Posterior vena cava (tissue), 2 donors: ENCODE results near the gene IL12RB2. TPM values are rescaled to one million over a fixed set of nuclear protein-coding genes. Genes with fewer than 3 reads are reported as not detected.

ENCODE experiments used
- DNase-seq: peaks from one replicate; pipeline ENCODE4 v3.0.0-alpha.2; 2020; ENCODE audit warnings: low spot score
- intact Hi-C, 2 donors: fragments of 100-400 bp; cut with DNase I; formaldehyde crosslinking; loops; one replicate each; pipeline versions ENCODE4 v1.14.1 to v1.14.2; 2022 to 2023
- total RNA-seq, 2 donors: library from RNA; stranded (reverse); fragmentation: NEBNext Ultra II Directional; extraction: Animal tissue kit (Norgen Biotek cat#: 25700); gene quantifications; one replicate each; pipeline ENCODE4 v1.2.1, GENCODE V29; 2021
- donor health status: DM: yes; HTN: yes; CAD: no.
- donor health status: DM: yes; HTN: yes; CAD: no.

Gene IL12RB2
- total RNA-seq, 2 donors from 2014 or later = 1.1 to 2.8 TPM

DNA sequence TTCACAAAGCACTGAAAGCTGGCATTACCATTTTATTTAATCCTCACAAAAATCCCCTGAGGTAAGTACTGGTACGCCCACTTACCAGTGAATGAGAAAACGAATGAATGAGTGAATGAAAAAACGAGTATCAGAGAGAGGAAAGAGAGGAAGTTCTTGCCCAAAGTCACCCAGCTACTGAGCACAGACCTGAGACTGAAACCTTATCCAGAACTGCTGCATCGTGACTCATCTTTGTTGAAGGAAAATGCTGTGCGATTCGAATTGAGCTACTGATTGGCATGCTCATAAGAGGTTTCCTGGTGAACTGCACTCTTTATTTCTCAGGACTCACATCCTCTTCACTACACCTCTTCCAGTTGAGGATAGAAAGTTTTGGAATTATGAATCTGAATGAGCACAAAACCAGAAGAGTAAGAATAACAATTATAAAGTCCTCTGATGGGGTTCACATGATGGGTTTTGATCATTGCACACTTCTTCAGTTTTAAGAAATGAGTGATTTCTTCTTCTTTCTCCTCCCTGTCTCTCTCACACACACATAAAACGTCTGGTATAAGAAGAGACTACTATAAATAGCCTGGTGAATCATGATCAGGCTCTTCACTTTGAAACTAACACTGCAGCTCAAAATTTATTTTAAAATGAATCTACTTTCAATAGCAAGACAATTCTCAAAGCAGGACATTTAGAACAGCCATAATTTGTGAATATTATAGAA lies 32.1 kb downstream of the IL12RB2 start:
- intact Hi-C loops = loop anchor here in 1 of 2 donors (10.0 kb wide), 1 partner anchor 165 kb away; no protein-coding TSS in a partner anchor
- no peak for DNase-seq

DNA sequence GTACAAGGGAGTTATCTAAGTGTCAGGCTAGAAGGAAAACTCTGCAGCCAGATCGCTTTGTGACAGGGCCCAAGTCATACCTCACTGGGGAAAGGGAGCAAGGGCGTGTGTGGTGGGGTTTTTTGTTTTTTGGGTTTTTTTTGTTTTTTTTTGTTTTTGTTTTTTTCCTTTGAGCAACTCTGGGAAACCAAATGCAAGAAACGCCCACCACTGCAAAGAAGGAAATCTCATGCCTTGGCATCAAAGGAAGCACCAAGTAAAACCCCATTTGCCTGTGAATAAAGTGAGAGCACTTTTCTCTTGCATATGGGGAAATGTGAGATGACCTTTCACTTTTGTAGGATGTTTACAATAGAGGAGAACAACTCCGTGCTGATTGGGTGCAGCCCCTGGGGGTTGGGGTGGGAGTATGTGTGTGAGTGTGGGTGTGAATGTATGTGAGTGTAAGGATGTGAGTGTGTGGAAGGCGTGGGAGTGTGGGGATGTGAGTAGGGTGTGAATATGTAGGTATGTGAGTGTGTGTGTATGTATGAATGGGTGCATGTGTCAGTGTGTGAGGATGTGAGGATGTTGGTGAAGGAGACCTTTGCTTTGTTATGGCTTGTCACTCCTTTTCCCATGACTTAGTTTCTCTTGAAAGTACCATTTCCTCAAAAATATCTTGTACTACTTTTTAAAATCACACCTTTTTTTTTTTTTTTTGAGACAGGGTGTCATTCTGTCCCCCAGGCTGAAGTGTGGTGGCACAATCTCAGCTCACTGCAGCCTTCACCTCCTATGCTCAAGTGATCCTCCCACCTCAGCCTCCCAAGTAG lies 34.6 kb downstream of the IL12RB2 start:
- intact Hi-C loops = loop anchor here in 1 of 2 donors (10.0 kb wide), 1 partner anchor 163 kb away; no protein-coding TSS in a partner anchor
- DNase-seq = no peak

DNA sequence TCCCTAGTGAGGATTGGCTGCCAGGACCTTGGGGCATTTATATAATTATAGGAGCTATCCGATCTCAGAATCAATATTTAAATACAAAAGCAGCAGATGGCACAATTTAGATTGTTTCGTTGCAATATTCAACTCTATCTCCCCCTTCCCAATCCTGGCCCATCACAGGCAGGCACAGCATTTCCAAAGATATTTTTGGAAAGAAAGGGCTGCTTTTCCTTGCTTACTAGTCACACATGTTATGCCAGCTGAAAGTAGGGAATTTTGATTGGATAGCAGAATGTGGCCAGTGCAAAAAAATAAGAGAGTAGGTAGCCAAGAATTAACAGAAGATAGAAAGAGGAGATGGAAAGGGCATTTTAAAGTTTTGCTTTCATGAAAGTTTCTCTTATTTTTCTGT lies 37.9 kb downstream of the IL12RB2 start:
- intact Hi-C loops = loop anchor here (5.0 to 10.0 kb wide), 2 partner anchors 157 to 159 kb away; no protein-coding TSS in a partner anchor
- no peak for DNase-seq

- intact Hi-C loops = loop anchor here (5.0 to 10.0 kb wide), 2 partner anchors 155 to 158 kb away; no protein-coding TSS in a partner anchor
Observed at GRCh38 chr1:67346982-67347381, 39.3 kb downstream of the IL12RB2 start.

DNA sequence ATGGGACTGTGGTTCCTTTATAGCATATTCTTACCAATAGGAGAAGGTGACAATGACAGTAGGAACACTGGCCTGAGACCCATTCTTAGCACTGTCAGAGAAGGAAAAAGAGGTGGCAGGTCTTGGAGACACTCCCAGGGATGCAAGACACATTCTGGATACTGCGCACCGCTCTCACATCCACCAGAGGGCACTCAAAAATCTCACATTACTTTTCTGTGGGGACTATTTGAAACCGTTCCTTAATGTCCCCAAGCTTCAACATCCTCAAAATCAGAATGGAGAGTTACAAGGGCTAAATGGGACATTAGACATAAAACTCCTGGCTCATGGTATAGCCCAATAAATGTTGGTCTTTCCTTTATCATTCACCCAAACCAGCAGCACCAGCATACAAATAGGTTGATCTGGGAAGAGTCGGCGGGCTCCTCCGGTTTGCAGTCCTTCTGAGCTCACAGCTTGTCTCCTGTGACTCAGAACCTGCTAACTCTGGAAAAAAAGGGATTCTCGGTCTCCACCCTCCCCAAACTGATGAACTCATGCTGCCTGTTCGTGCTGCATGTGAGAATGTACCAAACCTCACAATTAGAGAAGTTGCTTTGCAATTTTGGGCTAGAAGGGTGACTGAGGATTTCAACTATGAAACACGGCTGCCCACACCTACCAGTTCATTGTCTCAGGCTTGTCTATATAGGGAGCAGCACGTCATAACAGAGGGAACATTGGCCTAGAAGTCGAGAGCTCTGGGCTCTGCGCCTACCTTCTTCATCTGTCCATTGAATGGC lies 40.2 kb downstream of the IL12RB2 start:
- intact Hi-C loops = loop anchor here (5.0 to 10.0 kb wide), 2 partner anchors 154 to 157 kb away; no protein-coding TSS in a partner anchor
- no peak for DNase-seq

More at GRCh38 chr1:67346982-67347381, 39.3 kb downstream of the IL12RB2 start:
- no peak for DNase-seq

DNA sequence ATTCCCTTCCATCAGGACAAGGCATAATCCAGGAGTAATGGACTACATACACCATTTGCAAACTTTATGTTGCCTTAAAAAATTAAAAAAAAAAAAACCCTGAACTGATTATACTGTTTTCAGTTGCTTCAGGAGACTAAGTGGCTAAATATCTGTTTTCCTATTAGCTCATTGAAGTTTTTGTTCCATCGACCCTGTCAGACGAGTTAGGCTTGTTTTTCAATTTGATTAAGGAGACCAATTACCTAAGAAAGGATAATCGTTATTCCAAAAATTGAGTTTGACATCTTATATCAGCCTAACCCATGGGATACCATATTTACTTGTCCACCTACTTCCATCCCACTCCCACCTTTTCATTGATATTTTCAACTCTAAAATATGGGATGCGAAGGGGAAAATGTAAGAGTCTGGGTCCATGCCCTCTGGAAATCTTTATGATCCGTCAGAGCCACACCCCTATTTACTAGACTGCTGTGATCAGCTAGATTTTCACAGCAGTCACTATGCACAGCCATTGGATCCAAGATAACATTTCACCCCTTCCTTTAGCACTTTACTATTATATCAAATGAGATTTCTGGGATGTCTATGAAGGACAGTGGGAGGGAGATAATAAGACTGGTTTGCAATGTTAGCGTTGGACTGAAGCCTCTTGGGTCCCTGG lies 41.0 kb downstream of the IL12RB2 start:
- no peak for DNase-seq
- intact Hi-C loops = loop anchor here (5.0 to 10.0 kb wide), 2 partner anchors 154 to 156 kb away; no protein-coding TSS in a partner anchor

DNA sequence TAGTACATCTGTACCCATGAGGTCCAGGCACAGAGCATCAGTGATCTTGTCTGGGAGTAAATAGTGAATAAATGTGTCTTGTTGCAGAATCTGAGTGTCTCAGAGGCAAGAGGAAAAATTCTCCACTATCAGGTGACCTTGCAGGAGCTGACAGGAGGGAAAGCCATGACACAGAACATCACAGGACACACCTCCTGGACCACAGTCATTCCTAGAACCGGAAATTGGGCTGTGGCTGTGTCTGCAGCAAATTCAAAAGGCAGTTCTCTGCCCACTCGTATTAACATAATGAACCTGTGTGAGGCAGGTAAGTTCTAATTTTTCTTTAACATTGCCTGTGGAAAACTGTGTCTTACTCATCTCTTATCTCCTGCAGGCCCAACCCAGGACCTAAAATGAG lies 43.1 kb downstream of the IL12RB2 start:
- DNase-seq = no peak
- intact Hi-C loops = loop anchor here in 1 of 2 donors (1.0 to 5.0 kb wide), 2 partner anchors 27 to 1013 kb away; no protein-coding TSS in a partner anchor

DNA sequence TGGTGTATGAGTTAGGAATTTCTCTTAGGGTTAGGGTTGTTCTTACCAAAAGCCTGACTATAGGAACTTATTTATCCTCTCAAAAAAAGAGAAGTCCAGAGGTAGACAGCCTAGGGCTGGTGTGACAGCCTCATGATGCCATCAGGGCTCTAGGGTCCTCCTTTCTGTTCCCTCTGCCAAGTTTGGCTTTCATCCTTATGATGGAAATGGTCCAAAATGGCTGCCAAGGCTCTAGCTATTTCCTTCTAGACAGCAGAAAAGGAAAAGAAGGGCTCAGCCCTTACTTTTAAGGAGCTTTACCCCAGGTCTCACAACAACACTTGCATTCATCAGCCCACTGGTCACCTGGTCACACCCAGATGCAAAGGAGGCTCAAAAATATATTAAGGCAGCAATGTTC lies 44.5 kb downstream of the IL12RB2 start:
- intact Hi-C loops = loop anchor here in 1 of 2 donors (5.0 kb wide), 1 partner anchor 1015 kb away; no protein-coding TSS in a partner anchor

GRCh38 chr1:67355745-67356424 lies 48.2 kb downstream of the IL12RB2 start:
- intact Hi-C loops = no loop called here
- no peak for DNase-seq

More for the DNA sequence above, 44.5 kb downstream of the IL12RB2 start:
- no peak for DNase-seq

DNA sequence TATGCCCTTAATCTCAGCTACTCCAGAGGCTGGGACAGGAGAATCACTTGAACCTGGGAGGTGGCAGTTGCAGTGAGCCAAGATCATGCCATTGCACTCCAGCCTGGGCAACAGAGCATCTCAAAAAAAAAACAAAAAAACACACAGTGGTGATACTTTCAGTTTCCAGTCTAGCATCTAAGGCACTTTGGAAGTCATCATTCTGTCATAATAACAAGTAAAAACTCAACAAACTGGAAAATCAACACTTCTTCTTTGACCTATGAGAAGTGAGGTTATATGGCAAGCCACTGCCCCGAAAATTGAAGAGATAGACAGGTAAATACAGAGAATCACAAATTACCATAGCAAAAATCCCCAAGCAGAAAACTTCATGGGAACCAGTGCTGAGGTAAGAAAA lies 51.9 kb downstream of the IL12RB2 start:
- no peak for DNase-seq
- intact Hi-C loops = no loop called here

- no peak for DNase-seq
Observed at GRCh38 chr1:67361641-67362040, 54.0 kb downstream of the IL12RB2 start.

DNA sequence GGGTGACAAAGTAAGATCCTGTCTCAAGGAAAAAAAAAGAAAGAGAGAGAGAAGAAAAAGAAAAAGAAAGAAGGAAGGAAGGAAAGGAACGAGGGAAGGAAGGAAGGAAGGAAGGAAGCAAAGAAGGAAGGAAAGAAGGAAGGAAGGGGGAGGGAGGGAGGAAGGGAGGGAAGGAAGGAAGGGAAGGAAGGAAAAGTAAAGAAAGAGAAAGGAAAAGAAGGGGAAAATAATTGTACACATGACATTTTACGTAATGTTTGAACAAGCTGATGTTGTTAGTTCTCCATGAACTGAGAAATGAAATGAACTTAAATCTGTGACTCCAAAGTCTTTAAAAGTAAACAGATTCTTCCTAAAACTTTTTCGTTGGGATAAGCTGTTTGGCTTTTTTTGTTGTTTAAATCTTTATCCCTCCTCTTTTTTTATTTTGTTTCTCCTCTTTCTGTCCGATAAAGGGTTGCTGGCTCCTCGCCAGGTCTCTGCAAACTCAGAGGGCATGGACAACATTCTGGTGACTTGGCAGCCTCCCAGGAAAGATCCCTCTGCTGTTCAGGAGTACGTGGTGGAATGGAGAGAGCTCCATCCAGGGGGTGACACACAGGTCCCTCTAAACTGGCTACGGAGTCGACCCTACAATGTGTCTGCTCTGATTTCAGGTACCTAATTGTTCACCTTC lies 59.8 kb downstream of the IL12RB2 start:
- intact Hi-C loops = no loop called here
- DNase-seq = no peak

More at GRCh38 chr1:67361641-67362040, 54.0 kb downstream of the IL12RB2 start:
- intact Hi-C loops = no loop called here

GRCh38 chr1:67368046-67368514 lies 60.4 kb downstream of the IL12RB2 start:
- intact Hi-C loops = no loop called here
- no peak for DNase-seq

DNA sequence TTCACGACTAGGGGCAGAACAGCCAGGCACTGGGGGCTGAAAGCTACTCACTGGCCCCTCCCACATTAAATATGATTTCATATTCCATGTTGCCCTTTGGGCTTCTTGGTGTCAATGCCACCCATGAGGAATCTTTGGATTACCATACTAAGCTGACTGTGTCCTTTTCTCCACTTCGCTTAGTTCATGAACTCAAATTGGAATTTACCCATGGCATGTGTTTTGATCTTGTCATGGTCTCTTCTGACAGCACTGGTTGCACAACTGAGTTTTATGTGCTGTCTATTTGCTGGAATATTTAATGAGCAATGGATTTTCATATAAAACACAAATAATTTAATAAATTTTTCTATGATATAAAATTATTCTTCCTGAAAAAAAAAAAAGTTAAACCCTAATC lies 63.4 kb downstream of the IL12RB2 start:
- intact Hi-C loops = no loop called here
- DNase-seq = no peak

DNA sequence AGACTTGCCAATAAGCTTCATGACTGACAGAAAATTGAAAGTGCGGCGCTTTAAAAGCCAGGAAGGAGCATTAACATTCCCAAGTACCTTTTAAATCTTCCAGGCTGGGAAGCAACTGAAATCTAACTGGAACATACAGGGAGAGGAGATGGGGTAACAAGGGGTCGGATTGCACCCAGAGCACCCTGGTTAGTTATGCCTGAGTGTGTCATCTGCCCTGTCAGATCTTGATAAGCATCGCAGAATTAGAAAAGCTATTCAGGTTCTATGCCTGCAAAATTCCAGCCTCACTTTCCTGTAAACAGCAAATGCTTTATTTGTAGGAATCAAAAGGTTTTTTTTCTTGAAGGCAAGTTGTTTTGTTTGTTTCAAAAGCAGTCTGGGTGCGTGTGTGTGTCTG lies 64.0 kb downstream of the IL12RB2 start:
- intact Hi-C loops = no loop called here

DNA sequence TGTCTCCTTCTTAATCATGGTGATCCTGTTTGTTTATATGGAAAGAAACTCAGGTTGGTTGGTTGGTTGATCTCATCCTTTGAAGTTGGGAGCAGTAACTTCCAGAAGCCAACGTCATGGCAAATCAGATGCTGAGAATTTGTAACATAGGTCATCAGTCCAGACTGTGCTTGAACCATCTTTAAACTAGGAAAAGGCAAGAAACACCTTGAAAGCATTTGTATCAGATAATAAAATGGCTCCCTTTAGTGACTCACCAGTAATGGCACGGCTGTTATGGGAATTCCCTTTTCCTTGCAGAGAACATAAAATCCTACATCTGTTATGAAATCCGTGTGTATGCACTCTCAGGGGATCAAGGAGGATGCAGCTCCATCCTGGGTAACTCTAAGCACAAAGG lies 64.5 kb downstream of the IL12RB2 start:
- no peak for DNase-seq
- intact Hi-C loops = no loop called here

More for the DNA sequence above, 64.0 kb downstream of the IL12RB2 start:
- no peak for DNase-seq

- intact Hi-C loops = no loop called here
- DNase-seq = no peak
Observed at GRCh38 chr1:67372898-67373297, 65.2 kb downstream of the IL12RB2 start.
